HepG2 (cell line): ENCODE results near the gene RESP18. TPM values are rescaled to one million over a fixed set of nuclear protein-coding genes. Genes with fewer than 3 reads are reported as not detected.

Source experiments
- ATAC-seq: fragments of 200-7000 bp; cut with Tn5 transposase; 3 replicates; pipeline ENCODE4 v1.9.1; 2020; ENCODE audit warnings: mild to moderate bottlenecking, moderate library complexity
- BruUV-seq: library from RNA; stranded (reverse); fragments of 400-500 nt; replicated peaks from 2 replicates; lab custom pipeline; 2021; lab: Mats Ljungman, UMichigan
- CTCF ChIA-PET: fragments of 300-600 bp; formaldehyde crosslinking; extraction: SDS; loops from one replicate; lab custom pipeline; 2021; ENCODE audit warnings: low total read pairs, inconsistent platforms, low intra/inter-chr PET ratio; lab: Yijun Ruan, JAX
- POLR2A ChIA-PET: fragments of 350-600 bp; sonication (Branson Sonifier 250); formaldehyde crosslinking; loops from one replicate; lab custom pipeline; 2020; ENCODE audit warnings: antibody characterized with exemption, inconsistent platforms; lab: Yijun Ruan, JAX
- DNase-seq: peaks from one replicate; pipeline ENCODE4 v3.0.0-alpha.2; 2015; ENCODE audit warnings: low spot score
- FAIRE-seq: peaks from 3 replicates; lab custom pipeline; 2011; peaks lifted over from hg19 to GRCh38; lab: Jason Lieb, UNC
- H2AFZ ChIP-seq: one replicate; pipeline ENCODE4 v1.6.1; 2011; ENCODE audit warnings: low read length, inconsistent platforms
- H3K27ac ChIP-seq: fragments of 300-600 bp; 3 replicates; pipeline ENCODE4 v1.8.0; 2011; ENCODE audit warnings: mixed run types, mild to moderate bottlenecking, mixed read lengths, low read length, inconsistent platforms; ENCODE audit not compliant: insufficient read depth; ENCODE audit errors: extremely low read length
- H3K27me3 ChIP-seq, 2 experiments: fragments of 200-600 bp in 1 of 2; 2 replicates in 1 of 2; 3 replicates in 1 of 2; pipeline versions ENCODE4 v1.6.0 to v1.8.0; 2011; ENCODE audit warnings: low read length in 2 of 2, mild to moderate bottlenecking in 2 of 2, moderate library complexity in 2 of 2, inconsistent platforms in 1 of 2; ENCODE audit not compliant: insufficient read depth in 2 of 2, control insufficient read depth in 1 of 2
- H3K36me3 ChIP-seq, 2 experiments: fragments of 200-600 bp in 1 of 2; replicated peaks in 1 of 2; 2 replicates in 1 of 2; 3 replicates in 1 of 2; pipeline versions ENCODE4 v1.5.1 to v1.8.0; 2011; ENCODE audit warnings: low read length in 2 of 2, inconsistent platforms in 1 of 2; ENCODE audit not compliant: insufficient read depth in 2 of 2, control insufficient read depth in 1 of 2
- H3K4me1 ChIP-seq: 2 replicates; pipeline ENCODE4 v1.5.1; 2012; ENCODE audit warnings: low read length, inconsistent platforms; ENCODE audit not compliant: insufficient read depth
- H3K4me2 ChIP-seq: 2 replicates; pipeline ENCODE4 v1.6.0; 2011; ENCODE audit warnings: low read depth, low read length, inconsistent platforms
- H3K4me3 ChIP-seq, 3 experiments: fragments of 200-600 bp in 1 of 3; sonication (generic), shearing (Covaris generic) in 1 of 3; replicated peaks in 1 of 3; 2 replicates each; pipeline ENCODE4 v1.5.1; 2011 to 2016; ENCODE audit warnings: low read length in 3 of 3, inconsistent platforms in 2 of 3, low read depth in 2 of 3, mild to moderate bottlenecking in 2 of 3, control low read depth in 1 of 3, mixed read lengths in 1 of 3; ENCODE audit not compliant: insufficient read depth in 1 of 3
- H3K79me2 ChIP-seq: one replicate; pipeline ENCODE4 v1.6.1; 2011; ENCODE audit warnings: low read length, inconsistent platforms; ENCODE audit not compliant: insufficient read depth
- H3K9ac ChIP-seq: 2 replicates; pipeline ENCODE4 v1.6.0; 2011; ENCODE audit warnings: mild to moderate bottlenecking, low read depth, low read length, inconsistent platforms; ENCODE audit not compliant: insufficient read depth
- H3K9me3 ChIP-seq: 2 replicates; pipeline ENCODE4 v1.5.1; 2012; ENCODE audit warnings: mild to moderate bottlenecking, low read length
- H4K20me1 ChIP-seq: 2 replicates; pipeline ENCODE4 v1.6.0; 2011; ENCODE audit warnings: inconsistent platforms, mild to moderate bottlenecking, low read length, moderate library complexity; ENCODE audit not compliant: insufficient read depth
- FOSL2 ChIP-seq: sonication (generic); formaldehyde crosslinking; IDR thresholded peaks from 2 replicates; pipeline ENCODE4 v1.4.0; 2020; ENCODE audit warnings: missing genetic modification reagents
- HNRNPL ChIP-seq: fragments of 200-400 bp; formaldehyde crosslinking; IDR thresholded peaks from 2 replicates; pipeline ENCODE4 v1.6.1; 2017; ENCODE audit warnings: mild to moderate bottlenecking, low read depth, low read length
- PAF1 ChIP-seq: IDR thresholded peaks from 2 replicates; pipeline ENCODE4 v1.6.1; 2016; ENCODE audit warnings: missing genetic modification reagents, missing compliant biosample characterization
- RARA ChIP-seq: IDR thresholded peaks from 2 replicates; pipeline ENCODE4 v1.6.1; 2016; ENCODE audit warnings: missing genetic modification reagents, missing compliant biosample characterization
- ZNF10 ChIP-seq: sonication (generic); formaldehyde crosslinking; IDR thresholded peaks from 2 replicates; pipeline ENCODE4 v1.4.0; 2020; ENCODE audit warnings: mild to moderate bottlenecking, low read depth, missing genetic modification reagents, borderline replicate concordance
- WGBS: methylation state at CpG from one replicate; pipeline ENCODE4 v1.1.6; 2017; ENCODE audit warnings: low lambda C conversion rate; 5-methylcytosine and 5-hydroxymethylcytosine counted together
- in situ Hi-C: cut with HindIII; loops from 2 replicates; pipeline ENCODE4 v1.10.0; 2017; ENCODE audit warnings: low pct_unique_long_range_greater_than_20kb; ENCODE audit not compliant: extremely low pct_ligation_motif_present
- intact Hi-C: fragments of 100-400 bp; cut with micrococcal nuclease; formaldehyde crosslinking; loops from one replicate; pipeline ENCODE4 v1.10.0; 2022; ENCODE audit not compliant: unreplicated experiment
- polyA plus RNA-seq, 8 experiments: library from polyadenylated mRNA; depleted of rRNA in 3 of 8; stranded (reverse) in 7 of 8; unstranded in 1 of 8; fragments of >200 nt; fragmentation: Illumina TruSeq in 4 of 8; extraction: Trizol in 4 of 8; gene quantifications; 2 replicates each; pipeline versions ENCODE4 v1.2.1 to v1.2.3, GENCODE V29; 2011 to 2016; ENCODE audit warnings: low read depth in 4 of 8, missing spikeins in 1 of 8, mixed read lengths in 1 of 8; ENCODE audit not compliant: insufficient read depth in 1 of 8
- total RNA-seq, 5 experiments: library from RNA; depleted of rRNA; stranded (reverse); fragments of >200 nt; fragmentation: Illumina TruSeq; extraction: Trizol; gene quantifications; 2 replicates each; pipeline ENCODE4 v1.2.3, GENCODE V29; 2016; ENCODE audit warnings: low read depth in 1 of 5
- TF ChIP-seq, protein P1 (sequence below): sonication (generic); formaldehyde crosslinking; IDR thresholded peaks from 2 replicates; pipeline ENCODE4 v1.5.1; 2020; ENCODE audit warnings: mild to moderate bottlenecking, missing genetic modification reagents, moderate library complexity

The RESP18 gene
- total and polyA plus RNA-seq, 2 of the 13 experiments (the other 11 are each of a cell fraction or from before 2014, with no cell fraction given) = not detected

DNA sequence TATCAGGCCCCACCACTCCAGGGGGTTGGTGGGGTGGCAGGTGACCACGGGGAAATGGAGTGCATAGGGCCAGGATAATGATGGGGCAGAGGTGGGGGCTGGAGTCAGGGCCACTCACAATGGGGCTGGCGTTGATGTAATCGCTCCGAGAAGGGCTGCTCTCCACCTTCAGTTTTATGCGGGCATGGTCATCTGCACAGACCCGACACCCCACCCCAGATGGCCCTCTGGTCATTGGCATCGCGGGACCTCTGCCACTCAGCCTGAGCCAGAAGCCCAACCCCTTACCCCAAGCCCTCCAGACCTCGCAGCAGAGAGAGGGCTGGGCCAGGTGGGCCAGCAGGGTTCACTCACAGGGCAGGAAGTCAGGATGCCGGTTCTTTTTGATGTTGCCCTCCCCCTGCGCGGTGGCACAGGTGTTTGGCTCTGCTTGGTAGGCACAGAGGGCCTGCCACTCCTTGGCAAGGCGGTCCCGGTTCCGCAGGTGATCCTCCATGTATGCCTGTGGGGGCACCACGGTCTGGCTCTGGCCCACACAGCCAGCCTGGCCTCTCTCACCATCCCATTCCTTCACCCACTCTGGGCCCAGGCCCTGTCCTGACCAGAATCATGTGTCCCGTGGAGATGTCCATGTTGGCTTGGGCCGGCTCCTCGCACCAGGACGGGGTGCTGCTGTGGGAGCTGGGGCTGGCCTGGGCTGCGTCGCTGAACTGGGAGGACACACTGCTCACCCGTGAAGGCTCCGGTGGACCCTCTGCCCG, 35.7 kb downstream of the RESP18 start:
- no peak for DNase-seq

More for the DNA sequence above, 35.7 kb downstream of the RESP18 start:
- no peak overlapping the region for H3K9ac ChIP-seq
- TF ChIP-seq FOSL2 = no peak
- no peak for TF ChIP-seq PAF1 (CRISPR knock-in tag)
- TF ChIP-seq, protein P1, sequence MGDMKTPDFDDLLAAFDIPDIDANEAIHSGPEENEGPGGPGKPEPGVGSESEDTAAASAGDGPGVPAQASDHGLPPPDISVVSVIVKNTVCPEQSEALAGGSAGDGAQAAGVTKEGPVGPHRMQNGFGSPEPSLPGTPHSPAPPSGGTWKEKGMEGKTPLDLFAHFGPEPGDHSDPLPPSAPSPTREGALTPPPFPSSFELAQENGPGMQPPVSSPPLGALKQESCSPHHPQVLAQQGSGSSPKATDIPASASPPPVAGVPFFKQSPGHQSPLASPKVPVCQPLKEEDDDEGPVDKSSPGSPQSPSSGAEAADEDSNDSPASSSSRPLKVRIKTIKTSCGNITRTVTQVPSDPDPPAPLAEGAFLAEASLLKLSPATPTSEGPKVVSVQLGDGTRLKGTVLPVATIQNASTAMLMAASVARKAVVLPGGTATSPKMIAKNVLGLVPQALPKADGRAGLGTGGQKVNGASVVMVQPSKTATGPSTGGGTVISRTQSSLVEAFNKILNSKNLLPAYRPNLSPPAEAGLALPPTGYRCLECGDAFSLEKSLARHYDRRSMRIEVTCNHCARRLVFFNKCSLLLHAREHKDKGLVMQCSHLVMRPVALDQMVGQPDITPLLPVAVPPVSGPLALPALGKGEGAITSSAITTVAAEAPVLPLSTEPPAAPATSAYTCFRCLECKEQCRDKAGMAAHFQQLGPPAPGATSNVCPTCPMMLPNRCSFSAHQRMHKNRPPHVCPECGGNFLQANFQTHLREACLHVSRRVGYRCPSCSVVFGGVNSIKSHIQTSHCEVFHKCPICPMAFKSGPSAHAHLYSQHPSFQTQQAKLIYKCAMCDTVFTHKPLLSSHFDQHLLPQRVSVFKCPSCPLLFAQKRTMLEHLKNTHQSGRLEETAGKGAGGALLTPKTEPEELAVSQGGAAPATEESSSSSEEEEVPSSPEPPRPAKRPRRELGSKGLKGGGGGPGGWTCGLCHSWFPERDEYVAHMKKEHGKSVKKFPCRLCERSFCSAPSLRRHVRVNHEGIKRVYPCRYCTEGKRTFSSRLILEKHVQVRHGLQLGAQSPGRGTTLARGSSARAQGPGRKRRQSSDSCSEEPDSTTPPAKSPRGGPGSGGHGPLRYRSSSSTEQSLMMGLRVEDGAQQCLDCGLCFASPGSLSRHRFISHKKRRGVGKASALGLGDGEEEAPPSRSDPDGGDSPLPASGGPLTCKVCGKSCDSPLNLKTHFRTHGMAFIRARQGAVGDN (CRISPR knock-in tag) = peak; percentile 9; the same call in 1 of the 2 replicates
- TF ChIP-seq ZNF10 = no peak
- 0 out of 2 replicates have a peak, but pooled peaks have one; percentile 32 for TF ChIP-seq HNRNPL
- TF ChIP-seq RARA = 0 out of 2 replicates have a peak, but pooled peaks have one; percentile 21
- TF ChIP-seq, all 625 proteins: peak for 3
- no peak overlapping the region for H2AFZ ChIP-seq
- ChIA-PET CTCF (interaction anchor here (2.9 to 3.4 kb wide), 2 partner anchors 18 to 137 kb away, joined by 28 to 50 read pairs; partner anchors contain the start of genes DNAJB2 and NHEJ1), POLR2A (no interaction called here)
- no TSS peak for BruUV-seq
- in situ Hi-C loops (loop anchor here (5.0 kb wide), 1 partner anchor 125 kb away; the partner anchor contains the start of gene SLC23A3), intact Hi-C loops (loop anchor here (5.0 to 10.0 kb wide), 2 partner anchors 238 to 240 kb away; no protein-coding TSS in a partner anchor)
- H3K27me3 ChIP-seq = peaks cover 6 to 87% of the 10 kb centered on the region in 2 experiments; a peak in 4 of 5 replicates
- no peaks in the 10 kb centered on the region for H3K36me3 ChIP-seq
- FAIRE-seq (no peak), ATAC-seq (no peak)
- no peaks in the 10 kb centered on the region for H3K9me3 ChIP-seq
- no peaks in the 10 kb centered on the region for H3K79me2 ChIP-seq
- 40% methylated on average over 17 of the region's 25 CpGs for WGBS
- H3K4me2 ChIP-seq = no peak overlapping the region
- H4K20me1 ChIP-seq = no peaks in the 10 kb centered on the region
- no peak overlapping the region for H3K4me3 ChIP-seq
- no peak overlapping the region for H3K27ac ChIP-seq
- peaks cover 42% of the 10 kb centered on the region for H3K4me1 ChIP-seq
